Skin epidermis (tissue), 12 donors: Measurements from ENCODE around the gene CYFIP1.

ENCODE experiments used
- H3K27ac ChIP-seq, 21 experiments: fragments of 200-600 bp; sonication (generic) in 11 of 21; one replicate each; pipeline ENCODE4 v1.5.0; 2020; ENCODE audit warnings: mild to moderate bottlenecking in 3 of 21, inconsistent platforms in 2 of 21, moderate library complexity in 2 of 21
- H3K4me3 ChIP-seq, 7 experiments: fragments of 200-600 bp; sonication (generic) in 2 of 7; one replicate each; pipeline ENCODE4 v1.5.0; 2020; ENCODE audit warnings: inconsistent platforms in 2 of 7, mild to moderate bottlenecking in 2 of 7, moderate library complexity in 1 of 7

CYFIP1 gene

GRCh38 chr15:22878103-22878502, 102.1 kb downstream of the CYFIP1 start:
- Histone ChIP-seq H3K4me3 (no peak overlapping the region), H3K27ac (no peak overlapping the region)

- Histone ChIP-seq H3K27ac (no peak overlapping the region), H3K4me3 (no peak overlapping the region)
Observed at GRCh38 chr15:22877607-22878006, 102.6 kb downstream of the CYFIP1 start.

- no peak overlapping the region for H3K27ac ChIP-seq
- no peak overlapping the region for H3K4me3 ChIP-seq
Observed at GRCh38 chr15:22877117-22877516, 103.1 kb downstream of the CYFIP1 start.

DNA sequence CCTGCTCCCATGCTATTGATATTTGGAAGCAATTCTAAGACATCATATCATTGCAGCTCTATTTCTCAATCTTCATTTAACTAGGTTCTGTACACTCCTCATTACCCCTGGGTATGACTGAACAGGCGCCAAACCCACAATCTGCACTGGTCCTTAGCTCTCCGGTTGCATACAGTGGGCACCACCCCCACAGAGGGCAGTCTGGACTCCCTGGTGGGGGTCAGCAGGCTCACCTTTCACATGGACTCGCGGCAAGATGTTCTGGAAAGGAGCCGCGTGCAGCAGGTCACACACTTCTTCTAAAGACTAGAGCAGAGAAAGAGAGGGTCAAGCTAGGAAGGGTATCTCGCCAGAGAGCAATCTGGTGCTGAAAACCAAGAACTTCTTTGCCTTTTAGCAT, 105.2 kb downstream of the CYFIP1 start:
- no peak overlapping the region for H3K4me3 ChIP-seq
- no peak overlapping the region for H3K27ac ChIP-seq

DNA sequence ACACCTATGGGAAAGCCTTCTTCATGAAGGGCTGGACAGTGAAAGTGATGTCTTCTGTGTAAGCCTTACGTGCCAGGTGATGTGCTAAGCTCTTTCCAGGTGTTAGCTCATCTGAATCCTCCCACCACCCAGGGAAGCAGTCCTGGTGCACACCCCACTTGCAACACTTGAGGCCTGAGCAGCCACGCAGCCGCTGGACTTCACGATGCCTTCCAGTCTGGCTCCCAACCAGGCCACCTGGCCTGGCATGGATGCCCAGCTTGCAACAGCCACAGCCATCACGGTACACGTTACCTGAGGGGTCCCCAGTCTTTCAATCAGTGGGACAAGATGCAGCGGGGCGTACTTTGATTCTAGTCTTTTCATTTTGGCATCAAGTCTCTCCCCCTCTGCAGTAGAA, 105.9 kb downstream of the CYFIP1 start:
- H3K27ac ChIP-seq = no peak overlapping the region
- H3K4me3 ChIP-seq = no peak overlapping the region

DNA sequence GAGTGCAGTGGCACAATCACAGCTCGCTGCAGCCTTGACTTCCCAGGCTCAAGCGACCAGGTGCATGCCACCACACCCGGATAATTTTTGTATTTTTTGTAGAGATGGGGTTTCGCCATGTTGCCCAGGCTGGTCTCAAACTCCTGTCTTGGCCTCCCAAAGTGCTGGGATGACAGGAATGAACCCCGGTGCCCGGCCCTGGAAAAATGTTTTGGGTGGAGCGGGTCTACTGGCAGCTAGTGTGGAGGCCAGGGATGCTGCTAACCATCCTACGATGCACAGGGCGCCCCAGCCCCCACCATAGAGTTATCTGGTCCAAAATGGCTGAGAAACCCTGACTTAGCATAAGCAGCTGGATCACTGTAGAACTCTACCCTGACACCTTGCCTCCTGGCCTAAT, 106.3 kb downstream of the CYFIP1 start:
- Histone ChIP-seq H3K4me3 (no peak overlapping the region), H3K27ac (no peak overlapping the region)

DNA sequence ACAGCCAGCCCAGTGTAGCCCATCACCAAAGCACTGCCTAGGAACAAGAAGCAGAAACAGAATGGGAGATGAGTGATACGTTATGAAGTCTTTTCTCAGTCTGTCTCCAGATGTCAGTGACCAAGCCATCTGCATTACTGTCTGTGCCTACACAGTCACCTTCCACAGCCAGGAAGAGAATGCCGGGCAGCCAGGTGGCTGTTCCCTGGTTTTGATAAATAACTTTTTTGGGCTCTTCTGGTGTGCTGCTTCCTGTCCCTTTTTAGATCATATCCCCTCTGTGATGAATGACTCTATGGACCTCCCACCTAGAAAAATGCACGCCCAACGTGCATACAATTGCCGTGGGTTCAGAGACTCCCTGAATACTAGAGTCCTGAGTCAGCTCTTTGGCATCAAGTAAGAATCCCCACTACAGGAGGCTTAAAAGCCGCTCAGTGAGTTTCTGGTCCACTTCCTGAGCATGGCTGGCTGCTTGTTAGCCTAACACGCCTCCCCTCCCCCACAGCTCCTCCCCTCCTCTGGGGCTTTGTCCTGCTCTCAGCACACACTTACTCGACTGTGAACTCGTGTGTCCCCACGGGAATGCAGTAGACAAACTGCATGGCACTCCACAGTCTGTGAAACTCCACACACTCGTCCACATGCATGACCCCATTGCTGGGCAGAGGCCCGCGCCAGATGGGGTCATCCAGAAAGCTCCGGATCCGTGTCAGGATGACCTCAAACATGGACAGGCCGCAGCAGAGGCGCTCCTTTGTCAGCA, 107.0 kb downstream of the CYFIP1 start:
- H3K27ac ChIP-seq = no peak overlapping the region
- H3K4me3 ChIP-seq = no peak overlapping the region

DNA sequence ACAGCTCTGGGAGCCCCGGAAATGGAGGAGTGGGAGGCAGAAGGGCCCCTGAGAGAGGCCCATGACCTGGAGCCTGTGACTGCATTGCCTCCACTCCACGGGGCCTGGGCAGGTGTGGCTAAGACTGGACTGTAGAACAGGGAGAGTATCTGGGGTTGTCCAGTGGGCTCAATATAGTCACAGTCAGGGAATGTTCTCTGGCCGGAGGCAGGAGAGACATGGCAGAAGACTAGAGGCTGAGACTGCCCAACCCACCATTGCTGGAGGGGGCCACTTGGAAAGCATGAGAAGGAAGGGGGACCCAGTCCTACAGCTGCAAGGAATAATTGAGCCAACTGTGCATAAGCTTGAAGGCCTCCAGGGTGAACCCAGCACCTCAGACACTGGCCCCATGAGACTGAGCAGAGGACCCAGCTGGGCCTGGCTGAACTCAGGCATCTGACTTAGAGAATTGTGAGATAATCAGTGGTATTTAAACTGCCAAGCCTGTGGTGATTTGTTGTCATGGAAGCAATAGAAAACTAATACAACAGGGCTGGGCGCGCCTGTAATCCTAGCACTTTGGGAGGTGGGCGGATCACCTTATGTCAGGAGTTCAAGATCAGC, 108.6 kb downstream of the CYFIP1 start:
- Histone ChIP-seq H3K4me3 (no peak overlapping the region), H3K27ac (no peak overlapping the region)

- Histone ChIP-seq H3K27ac (no peak overlapping the region), H3K4me3 (no peak overlapping the region)
Observed at GRCh38 chr15:22870865-22871264, 109.3 kb downstream of the CYFIP1 start.

GRCh38 chr15:22869856-22870255, 110.3 kb downstream of the CYFIP1 start:
- H3K27ac ChIP-seq = no peak overlapping the region
- no peak overlapping the region for H3K4me3 ChIP-seq

DNA sequence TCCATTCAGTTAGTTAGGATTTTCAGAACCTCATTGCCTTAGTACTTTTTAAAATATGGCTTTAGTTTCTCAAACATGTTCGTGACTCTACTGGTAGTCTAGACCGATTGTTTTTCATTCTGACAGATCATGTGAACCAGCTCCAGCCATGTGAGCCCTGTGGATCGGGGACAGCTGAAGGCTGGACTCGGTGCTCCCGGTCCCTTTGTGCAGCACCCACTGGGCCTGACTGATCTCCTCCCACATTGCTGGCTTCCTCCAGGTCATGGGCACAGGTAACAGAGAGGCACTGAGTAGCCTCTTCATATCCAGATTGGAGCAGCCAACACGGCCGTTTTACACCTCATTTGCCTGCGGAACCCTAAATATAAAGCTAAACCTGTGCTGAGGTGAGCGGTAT, 111.2 kb downstream of the CYFIP1 start:
- peak overlapping the region in 1 of 21 experiments; percentile 13 for H3K27ac ChIP-seq
- no peak overlapping the region for H3K4me3 ChIP-seq

GRCh38 chr15:22868495-22868894, 111.7 kb downstream of the CYFIP1 start:
- H3K4me3 ChIP-seq = no peak overlapping the region
- H3K27ac ChIP-seq = no peak overlapping the region

- no peak overlapping the region for H3K4me3 ChIP-seq
- no peak overlapping the region for H3K27ac ChIP-seq
Observed at GRCh38 chr15:22867886-22868285, 112.3 kb downstream of the CYFIP1 start.

GRCh38 chr15:22866079-22866478, 114.1 kb downstream of the CYFIP1 start:
- no peak overlapping the region for H3K27ac ChIP-seq
- no peak overlapping the region for H3K4me3 ChIP-seq

DNA sequence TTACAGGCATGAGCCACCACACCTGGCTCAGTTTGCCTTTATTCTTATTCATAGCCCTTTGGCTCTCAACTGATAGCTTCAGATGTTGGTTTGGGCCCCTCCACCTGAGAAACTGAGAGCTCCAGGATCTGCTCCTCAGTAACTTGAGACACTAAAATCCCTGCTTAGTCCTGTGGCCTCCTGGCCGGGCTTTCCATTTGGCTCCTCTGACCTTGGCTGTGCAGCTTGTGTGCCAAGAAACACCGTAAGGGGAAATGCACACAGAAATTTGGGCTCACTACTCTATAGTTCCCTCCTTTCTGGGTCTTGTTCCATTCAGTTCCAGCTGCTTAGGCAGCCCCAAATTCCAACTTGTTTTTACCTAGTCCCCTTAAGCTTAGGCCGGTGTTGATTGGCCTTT, 116.8 kb downstream of the CYFIP1 start:
- Histone ChIP-seq H3K4me3 (no peak overlapping the region), H3K27ac (no peak overlapping the region)

DNA sequence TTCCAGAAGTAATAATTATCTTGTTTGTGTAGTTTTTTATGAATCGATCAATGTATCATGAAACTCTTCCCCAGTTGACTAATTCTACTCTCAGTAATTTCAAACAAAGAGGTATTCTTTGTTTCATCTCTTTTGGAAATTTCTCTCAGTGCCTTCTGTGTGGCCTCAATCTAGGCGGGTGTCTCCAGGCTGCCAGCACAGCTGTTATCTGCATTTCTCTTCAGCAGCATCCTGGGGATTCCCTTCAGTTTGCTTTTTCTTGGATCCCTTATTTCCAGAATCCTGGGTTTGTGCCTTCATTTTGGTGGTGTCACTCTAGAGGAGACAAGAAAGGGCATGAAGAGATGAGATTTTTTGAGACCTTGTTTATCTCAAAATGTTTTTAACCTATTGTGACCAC, 119.0 kb downstream of the CYFIP1 start:
- Histone ChIP-seq H3K4me3 (no peak overlapping the region), H3K27ac (no peak overlapping the region)

GRCh38 chr15:22856659-22857058, 123.5 kb downstream of the CYFIP1 start:
- Histone ChIP-seq H3K4me3 (no peak overlapping the region), H3K27ac (no peak overlapping the region)

GRCh38 chr15:22855791-22856190, 124.4 kb downstream of the CYFIP1 start:
- H3K27ac ChIP-seq = no peak overlapping the region

DNA sequence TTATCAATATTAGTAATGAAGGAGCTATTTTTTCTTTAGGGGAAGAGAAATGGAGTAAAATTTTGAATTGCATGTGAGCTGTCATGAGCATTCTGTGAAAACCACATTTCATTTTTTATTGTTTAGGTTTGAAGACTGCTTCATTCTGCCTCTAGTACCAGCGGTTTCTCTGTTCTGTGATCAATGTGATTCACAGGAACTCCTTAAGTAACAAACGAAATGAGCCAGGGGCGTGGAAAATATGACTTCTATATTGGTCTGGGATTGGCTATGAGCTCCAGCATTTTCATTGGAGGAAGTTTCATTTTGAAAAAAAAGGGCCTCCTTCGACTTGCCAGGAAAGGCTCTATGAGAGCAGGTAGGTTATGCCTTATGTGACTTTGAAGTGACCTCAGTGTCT, 128.7 kb downstream of the CYFIP1 start:
- no peak overlapping the region for H3K4me3 ChIP-seq

More at GRCh38 chr15:22855791-22856190, 124.4 kb downstream of the CYFIP1 start:
- H3K4me3 ChIP-seq = no peak overlapping the region

DNA sequence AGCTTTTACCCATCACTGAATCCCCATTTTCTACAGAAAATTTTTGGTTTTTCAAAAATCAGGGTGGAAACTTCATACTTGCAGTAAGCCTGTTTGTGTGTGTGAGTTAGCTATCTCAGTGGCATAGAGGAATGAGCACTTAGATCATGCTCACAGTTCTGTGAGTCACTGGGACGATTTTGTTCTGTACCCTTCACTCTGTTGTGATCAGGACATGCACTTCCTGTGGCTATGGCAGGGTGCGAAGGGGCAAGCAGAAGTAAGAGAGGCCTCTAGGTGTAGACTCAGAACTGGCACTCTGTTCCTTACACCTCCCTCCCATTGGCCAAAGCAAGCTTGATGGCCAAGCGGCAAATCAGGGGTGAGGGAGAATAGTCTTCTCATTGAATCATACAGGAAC, 130.1 kb downstream of the CYFIP1 start:
- Histone ChIP-seq H3K27ac (no peak overlapping the region), H3K4me3 (no peak overlapping the region)

More for the DNA sequence above, 128.7 kb downstream of the CYFIP1 start:
- no peak overlapping the region for H3K27ac ChIP-seq

- Histone ChIP-seq H3K27ac (no peak overlapping the region), H3K4me3 (no peak overlapping the region)
Observed at GRCh38 chr15:22846073-22846472, 134.1 kb downstream of the CYFIP1 start.
